IPS-18c (cell line): ENCODE data around the gene PHACTR1.
A peak's percentile ranks its signal among the peaks of the same experiment; 100 is the strongest.
"Not testable (repeated sequence)": the region's sequence is repeated elsewhere in the genome, so short reads cannot be mapped to it uniquely, and the experiment has no call there.

Experiments used
- H3K4me3 ChIP-seq: 2 replicates; pipeline ENCODE4 v1.7.0; 2013; ENCODE audit warnings: low read depth, mild to moderate bottlenecking, low read length, moderate library complexity; ENCODE audit not compliant: insufficient read depth
- H3K9me3 ChIP-seq: one replicate; pipeline ENCODE4 v1.6.1; 2013; ENCODE audit warnings: mild to moderate bottlenecking, low read length, moderate library complexity; ENCODE audit not compliant: control insufficient read depth, insufficient read depth

The PHACTR1 gene

GRCh38 chr6:12944001-12944400 is 227.4 kb downstream of the PHACTR1 start:
- no peaks in the 10 kb centered on the region for H3K9me3 ChIP-seq
- H3K4me3 ChIP-seq, result no peak overlapping the region

GRCh38 chr6:12944528-12944927 is 228.0 kb downstream of the PHACTR1 start:
- not testable (repeated sequence) for H3K9me3 ChIP-seq, H3K4me3 ChIP-seq

- Histone ChIP-seq H3K4me3 (no peak overlapping the region), H3K9me3 (no peaks in the 10 kb centered on the region)
Measured at GRCh38 chr6:12947151-12947871, 230.7 kb downstream of the PHACTR1 start.

GRCh38 chr6:12947967-12948366 is 231.4 kb downstream of the PHACTR1 start:
- Histone ChIP-seq H3K4me3 (no peak overlapping the region), H3K9me3 (no peaks in the 10 kb centered on the region)

GRCh38 chr6:12950976-12951375 is 234.4 kb downstream of the PHACTR1 start:
- Histone ChIP-seq H3K4me3 (no peak overlapping the region), H3K9me3 (no peaks in the 10 kb centered on the region)

- Histone ChIP-seq H3K4me3 (no peak overlapping the region), H3K9me3 (no peaks in the 10 kb centered on the region)
Measured at GRCh38 chr6:12951415-12951814, 234.8 kb downstream of the PHACTR1 start.

- Histone ChIP-seq H3K4me3 (no peak overlapping the region), H3K9me3 (no peaks in the 10 kb centered on the region)
Measured at GRCh38 chr6:12952318-12952717, 235.8 kb downstream of the PHACTR1 start.

GRCh38 chr6:12955956-12956355 is 239.4 kb downstream of the PHACTR1 start:
- Histone ChIP-seq H3K4me3 (no peak overlapping the region), H3K9me3 (no peaks in the 10 kb centered on the region)

GRCh38 chr6:12956991-12957320 is 240.4 kb downstream of the PHACTR1 start:
- Histone ChIP-seq H3K4me3 (peak overlapping the region; percentile 47; the same call in 1 of the 2 replicates), H3K9me3 (no peaks in the 10 kb centered on the region)

- no peaks in the 10 kb centered on the region for H3K9me3 ChIP-seq
- peak overlapping the region; percentile 47; the same call in 1 of the 2 replicates for H3K4me3 ChIP-seq
Measured at GRCh38 chr6:12957321-12958051, 240.9 kb downstream of the PHACTR1 start.

GRCh38 chr6:12958052-12958706 is 241.6 kb downstream of the PHACTR1 start:
- Histone ChIP-seq H3K9me3 (no peaks in the 10 kb centered on the region), H3K4me3 (0 out of 2 replicates have a peak overlapping the region, but pooled peaks have one; percentile 47)

GRCh38 chr6:12961761-12962160 is 245.2 kb downstream of the PHACTR1 start:
- no peak overlapping the region for H3K4me3 ChIP-seq
- no peaks in the 10 kb centered on the region for H3K9me3 ChIP-seq

- no peaks in the 10 kb centered on the region for H3K9me3 ChIP-seq
- H3K4me3 ChIP-seq, result no peak overlapping the region
Measured at GRCh38 chr6:12962529-12962928, 246.0 kb downstream of the PHACTR1 start.

- Histone ChIP-seq H3K9me3 (no peaks in the 10 kb centered on the region), H3K4me3 (no peak overlapping the region)
Measured at GRCh38 chr6:12962987-12963386, 246.4 kb downstream of the PHACTR1 start.

- Histone ChIP-seq H3K9me3 (no peaks in the 10 kb centered on the region), H3K4me3 (no peak overlapping the region)
Measured at GRCh38 chr6:12963567-12963966, 247.0 kb downstream of the PHACTR1 start.

GRCh38 chr6:12967686-12968085 is 251.1 kb downstream of the PHACTR1 start:
- no peak overlapping the region for H3K4me3 ChIP-seq
- no peaks in the 10 kb centered on the region for H3K9me3 ChIP-seq

GRCh38 chr6:12968290-12968689 is 251.7 kb downstream of the PHACTR1 start:
- H3K9me3 ChIP-seq, result no peaks in the 10 kb centered on the region
- no peak overlapping the region for H3K4me3 ChIP-seq
